Fibroblast of skin of left biceps (primary cell): ENCODE data around the gene VDR.
"Not testable (repeated sequence)": the region's sequence is repeated elsewhere in the genome, so short reads cannot be mapped to it uniquely, and the experiment has no call there.

Experiments used
- DNase-seq, 2 experiments: peaks; one replicate each; pipeline ENCODE4 v3.0.0-alpha.2; 2013; ENCODE audit warnings: low read depth in 2 of 2

Gene VDR

GRCh38 chr12:47848853-47849252 lies 55.9 kb downstream of the VDR start:
- DNase-seq = no peak

- no peak for DNase-seq
These were observed 58.3 kb downstream of the VDR start for GRCh38 chr12:47846294-47846996.

DNA sequence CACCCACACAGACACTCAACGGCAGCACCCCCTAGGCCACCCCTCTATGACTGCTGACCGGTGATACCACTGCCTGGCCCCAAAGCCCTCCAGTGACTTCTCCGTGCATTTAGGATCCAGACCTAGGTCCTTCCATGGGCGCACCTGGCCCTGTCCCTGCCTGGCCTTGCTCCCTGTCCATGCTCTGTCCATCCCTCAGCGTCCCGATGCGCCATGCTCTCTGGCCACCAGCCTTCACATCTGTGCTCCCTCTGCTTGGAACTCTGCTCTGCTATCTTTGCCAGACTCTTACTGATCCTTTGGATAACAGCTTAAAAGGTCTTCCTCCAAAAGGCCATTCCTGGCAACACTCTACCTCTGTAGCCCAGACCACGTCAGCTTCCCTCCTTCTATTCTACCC lies 59.7 kb downstream of the VDR start:
- no peak for DNase-seq

DNA sequence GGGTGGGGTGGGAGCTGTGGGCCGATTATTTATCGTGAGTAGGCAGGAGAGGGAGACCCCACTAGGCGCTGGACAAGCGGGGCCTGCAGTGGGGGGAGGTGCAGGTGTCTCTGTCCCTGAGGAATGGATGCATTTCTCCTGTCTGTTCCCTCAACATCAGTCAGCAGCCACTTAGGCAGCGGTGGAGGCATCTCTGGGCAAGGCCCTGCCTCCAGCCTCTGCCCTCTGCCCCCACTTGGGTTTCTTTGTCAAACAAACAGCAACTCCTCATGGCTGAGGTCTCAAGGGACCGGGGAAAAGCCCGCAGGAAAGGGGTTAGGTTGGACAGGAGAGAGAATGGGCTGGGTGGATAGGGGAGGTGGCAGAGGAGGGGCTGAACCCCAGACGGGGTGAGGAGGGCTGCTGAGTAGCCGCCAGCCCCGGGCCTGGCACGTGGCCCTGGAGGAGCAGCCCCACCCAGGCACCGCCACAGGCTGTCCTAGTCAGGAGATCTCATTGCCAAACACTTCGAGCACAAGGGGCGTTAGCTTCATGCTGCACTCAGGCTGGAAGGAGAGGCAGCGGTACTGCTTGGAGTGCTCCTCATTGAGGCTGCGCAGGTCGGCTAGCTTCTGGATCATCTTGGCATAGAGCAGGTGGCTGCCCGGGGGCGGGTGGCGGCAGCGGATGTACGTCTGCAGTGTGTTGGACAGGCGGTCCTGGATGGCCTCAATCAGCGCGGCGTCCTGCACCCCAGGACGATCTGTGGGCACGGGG lies 60.4 kb downstream of the VDR start:
- DNase-seq = no peak

DNA sequence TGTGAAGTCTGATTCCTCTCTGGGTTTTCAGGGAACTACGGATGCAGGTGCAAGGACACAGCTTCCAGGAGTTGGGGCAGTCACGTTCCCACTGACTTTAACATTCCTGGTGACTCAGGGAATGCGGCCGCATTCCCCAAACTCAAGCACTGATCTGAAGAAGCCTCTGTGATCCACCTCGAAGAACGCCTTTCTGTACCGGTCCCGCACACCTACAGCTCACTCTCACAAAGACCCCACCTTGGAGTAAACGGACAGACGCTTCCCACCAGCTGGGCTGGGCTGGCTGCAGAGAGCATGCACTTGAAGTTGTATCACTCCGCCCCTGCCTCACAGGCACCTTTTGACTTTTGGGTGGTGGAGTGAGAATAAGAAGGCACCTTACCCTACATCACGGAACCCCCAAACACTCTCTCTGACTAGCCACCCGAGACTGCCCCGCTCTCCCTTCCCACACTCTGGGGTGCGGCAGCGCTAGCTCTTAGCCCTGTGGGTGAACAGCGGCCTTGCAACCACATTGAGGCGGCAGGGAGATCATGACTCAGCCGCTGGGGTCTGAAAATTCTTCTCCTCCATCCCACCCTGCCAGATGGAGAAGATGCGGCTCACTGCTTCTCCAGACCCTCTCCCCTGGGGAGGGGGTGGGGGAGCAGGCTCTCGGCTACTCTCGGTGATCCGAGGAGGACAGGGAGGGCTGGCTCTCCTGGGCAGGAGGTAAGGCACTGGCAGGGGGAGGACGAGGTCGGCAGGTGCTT lies 61.4 kb downstream of the VDR start:
- no peak for DNase-seq

GRCh38 chr12:47842543-47842942 lies 62.3 kb downstream of the VDR start:
- not testable (repeated sequence) for DNase-seq

DNA sequence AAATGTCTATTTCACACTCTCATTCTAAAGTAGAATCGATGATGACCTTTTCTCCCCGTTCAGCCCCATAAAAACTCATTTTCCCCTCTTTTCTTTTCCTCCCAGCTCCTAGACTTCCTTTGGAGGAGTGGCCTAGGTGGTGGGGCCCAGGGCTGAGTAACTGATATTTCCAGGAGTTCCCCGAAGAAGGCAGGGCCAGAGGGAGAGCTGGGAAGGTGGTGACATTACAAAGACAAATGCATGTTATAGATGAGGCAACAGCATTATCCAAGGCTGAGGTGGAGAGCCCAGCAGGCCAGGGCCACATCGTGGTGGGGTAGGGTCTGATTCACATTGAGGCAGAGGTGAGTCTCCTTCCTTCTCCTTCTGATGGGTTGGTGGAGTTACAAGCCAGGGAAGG lies 62.9 kb downstream of the VDR start:
- DNase-seq = no peak

- no peak for DNase-seq
These were observed 63.3 kb downstream of the VDR start for GRCh38 chr12:47841501-47841900.

- DNase-seq = no peak
These were observed 64.2 kb downstream of the VDR start for GRCh38 chr12:47840571-47840970.

DNA sequence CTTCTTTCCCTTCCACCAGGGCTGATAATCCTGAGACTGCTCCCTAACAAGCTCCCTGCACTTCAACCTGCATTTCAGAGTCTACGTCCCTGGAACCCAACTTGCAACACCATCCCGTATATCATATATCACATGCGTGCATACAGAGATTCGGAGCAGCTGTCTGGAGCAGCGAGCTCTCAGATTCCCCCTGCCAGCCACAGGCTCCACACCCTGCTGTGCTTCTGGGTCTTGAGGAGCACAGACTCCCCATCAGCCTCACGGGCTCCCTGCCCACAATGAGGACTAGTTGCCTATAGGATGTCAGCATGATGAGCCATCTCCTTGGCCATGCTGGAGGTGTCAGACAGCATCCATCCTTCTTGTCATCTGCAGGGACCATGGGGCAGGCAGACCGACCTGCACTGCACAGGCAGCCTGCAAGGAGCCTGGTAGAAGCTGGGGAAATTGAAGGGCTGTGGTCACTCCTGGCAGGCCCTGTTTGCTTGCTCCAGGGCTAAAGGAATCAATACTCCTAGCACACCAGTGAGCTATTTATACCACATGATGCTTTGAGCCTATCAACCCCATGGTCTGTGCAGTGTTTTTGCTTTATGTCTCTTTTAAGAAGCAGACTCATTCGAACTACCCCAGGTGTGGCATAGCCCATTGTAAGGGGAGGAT lies 65.4 kb downstream of the VDR start:
- no peak for DNase-seq

DNA sequence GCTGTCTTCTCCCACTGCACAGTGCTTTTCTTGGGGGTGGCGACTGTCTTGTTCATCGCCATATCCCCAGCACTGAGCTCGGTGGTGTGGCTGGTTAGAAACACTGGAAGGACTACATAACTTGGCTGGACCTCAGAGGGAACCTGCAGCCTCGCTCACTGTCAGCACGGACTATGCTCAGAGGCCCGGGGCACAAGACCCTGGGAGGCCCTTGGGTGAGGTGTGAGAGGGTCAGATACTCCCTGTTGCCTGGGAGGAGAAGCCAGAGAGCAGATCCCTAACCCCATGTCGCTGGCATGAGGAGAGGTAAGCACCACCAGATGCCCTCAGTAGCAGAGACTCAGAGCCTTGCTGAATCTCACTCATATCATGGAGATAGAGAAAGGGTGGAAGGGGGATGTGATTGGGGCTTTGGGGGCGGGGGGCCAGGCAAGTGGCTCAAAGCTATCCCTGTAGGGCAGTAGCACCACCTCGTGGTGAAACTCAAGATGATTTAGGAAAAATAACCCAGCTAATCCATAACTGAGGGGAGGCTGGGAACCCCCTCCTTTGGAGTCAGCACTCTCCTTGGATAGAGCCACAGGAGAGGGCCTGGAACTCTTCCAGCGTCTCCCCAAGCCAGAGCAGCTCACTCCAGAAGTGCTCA lies 66.4 kb downstream of the VDR start:
- DNase-seq = peak in 1 of 2 experiments; percentile 18

DNA sequence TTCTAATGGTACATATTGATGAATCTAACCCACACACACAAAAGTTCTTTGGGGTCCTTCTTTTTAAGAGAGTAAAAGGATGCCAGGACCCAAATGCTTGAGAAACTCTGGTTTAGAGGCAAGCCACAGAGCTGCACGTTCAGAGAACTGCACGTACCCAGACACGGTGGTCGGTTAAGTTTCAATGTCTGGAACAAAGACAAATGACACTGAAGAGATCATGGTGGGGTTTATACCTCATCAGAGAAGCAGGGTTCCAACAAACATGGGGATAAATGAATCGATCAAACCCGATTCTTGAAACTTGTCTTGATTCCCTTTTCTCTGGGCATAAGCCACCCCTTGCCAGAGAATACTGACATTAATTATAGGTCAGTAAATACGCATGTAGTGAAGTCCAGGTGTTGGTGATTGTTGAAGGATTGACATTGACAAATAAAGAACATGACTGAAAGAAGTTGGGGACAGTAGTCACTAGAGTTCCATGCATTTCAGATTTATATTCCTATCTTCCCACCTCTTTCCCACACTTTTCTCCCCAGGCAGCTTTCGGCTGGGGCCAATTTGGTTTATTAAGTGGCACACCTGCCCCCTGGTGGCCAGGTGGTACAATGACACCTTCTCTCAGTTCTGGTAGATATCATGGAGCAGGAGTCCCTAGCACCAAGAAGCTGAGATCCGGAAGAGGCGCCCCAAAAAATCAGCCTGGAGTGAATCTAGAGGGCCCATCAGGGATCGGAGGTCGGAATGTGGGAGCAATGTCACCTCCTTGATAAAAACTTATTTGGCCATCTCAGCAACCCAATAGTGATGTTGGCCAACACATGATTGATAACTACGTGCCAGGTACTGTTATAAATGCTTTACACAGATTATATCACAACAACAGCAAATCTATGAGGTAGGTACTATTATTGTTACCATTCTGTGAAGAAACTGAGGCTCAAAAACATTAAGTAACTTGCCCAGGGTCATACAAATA lies 67.3 kb downstream of the VDR start:
- peak in 1 of 2 experiments; percentile 27 for DNase-seq

- no peak for DNase-seq
These were observed 69.0 kb downstream of the VDR start for GRCh38 chr12:47835831-47836155.

DNA sequence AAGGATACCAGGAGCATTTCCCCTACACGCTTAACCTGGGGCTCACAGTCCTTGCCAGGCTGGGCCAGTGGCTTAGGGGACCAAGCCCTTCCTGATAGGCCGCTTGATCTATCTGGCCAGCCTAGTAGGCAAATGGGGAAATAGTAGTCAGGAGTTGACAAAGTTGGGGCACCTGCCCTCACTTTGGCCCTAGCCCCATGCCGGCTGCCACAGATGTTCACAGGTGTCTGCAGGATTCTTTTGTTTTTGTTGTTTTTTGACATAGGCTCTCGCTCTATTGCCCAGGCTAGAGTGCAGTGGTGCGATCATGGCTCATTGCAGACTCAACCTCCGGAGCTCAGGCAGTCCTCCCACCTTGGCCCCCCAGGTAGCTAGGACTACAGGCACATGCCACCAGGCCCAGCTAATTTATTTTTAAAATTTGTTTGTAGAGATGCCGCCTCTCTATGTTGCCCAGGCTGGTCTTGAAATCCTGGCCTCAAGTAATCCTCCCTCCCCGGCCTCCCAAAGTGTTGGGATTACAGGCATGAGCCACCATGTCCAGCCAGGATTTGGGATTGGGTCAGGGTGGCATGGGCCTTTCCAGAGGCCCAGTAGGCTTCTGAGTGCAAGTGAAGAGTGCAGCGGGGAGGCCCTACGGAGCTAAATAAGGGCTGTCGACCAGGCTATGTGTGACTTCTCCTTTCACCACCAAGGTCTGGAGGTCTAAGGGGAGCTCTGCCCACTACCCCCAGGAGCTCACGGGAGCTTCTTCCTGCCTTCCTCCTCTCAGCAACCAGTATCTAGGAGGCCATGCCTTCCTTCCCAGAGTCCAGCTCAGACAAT lies 69.6 kb downstream of the VDR start:
- no peak for DNase-seq

GRCh38 chr12:47834199-47834903 lies 70.4 kb downstream of the VDR start:
- no peak for DNase-seq

DNA sequence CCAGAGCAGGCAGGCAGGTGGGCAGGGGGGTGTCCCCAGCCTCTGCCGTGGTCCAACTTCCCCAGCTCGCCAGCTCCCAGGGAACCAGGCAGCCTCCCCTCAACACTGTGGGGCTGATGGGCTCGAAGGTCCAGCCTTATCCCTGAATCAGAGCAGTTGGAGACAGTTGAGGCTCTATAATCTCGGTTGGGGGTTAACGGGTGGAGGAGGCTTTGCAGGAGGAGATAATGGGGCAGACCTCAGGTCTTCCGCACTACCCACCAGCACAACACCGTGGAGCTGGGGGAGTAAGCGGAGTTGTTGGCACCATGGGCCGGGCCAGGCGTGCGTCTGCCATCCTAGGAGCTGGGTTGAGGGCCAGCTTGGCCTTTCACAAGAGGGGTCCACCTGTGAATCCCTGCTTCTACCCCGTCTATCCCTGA lies 71.2 kb downstream of the VDR start:
- DNase-seq = no peak

DNA sequence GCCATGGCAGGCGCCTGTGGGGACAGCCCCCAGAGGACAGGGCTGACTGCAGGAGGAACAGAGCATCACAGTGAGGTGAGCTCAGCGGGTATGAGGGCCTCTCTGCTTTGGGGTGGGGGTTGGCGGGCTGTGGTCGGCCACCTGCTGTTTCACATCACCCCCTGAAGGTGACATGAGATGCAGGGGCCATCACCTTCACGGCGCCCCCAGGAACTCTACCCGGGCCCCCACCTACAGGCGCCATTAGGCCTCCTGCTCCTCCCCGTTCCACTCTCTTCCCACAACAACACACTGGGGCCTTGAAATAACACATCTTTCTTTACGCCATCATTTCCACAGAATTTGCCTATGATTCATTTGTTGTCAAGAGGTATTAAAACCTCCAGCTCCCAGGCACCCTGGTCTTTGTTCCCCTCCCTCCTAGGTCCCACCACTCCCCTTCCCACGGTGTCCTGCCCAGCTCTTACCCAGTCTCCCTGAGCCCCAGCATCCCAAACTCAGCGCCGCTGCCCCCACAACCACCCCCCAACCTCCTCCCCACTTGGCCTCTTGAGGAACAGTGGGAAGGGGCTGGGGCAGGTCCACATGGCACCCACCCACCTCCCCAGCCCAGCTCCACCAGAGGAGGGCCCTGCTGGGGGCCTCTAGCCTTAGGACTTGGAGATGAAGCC lies 72.4 kb downstream of the VDR start:
- no peak for DNase-seq

GRCh38 chr12:47829584-47829983 lies 75.2 kb downstream of the VDR start:
- DNase-seq = no peak
